OCI-M1 (cell line): Measurements from ENCODE around the gene TRIM9.

Source experiments
- DNase-seq: peaks from one replicate; lab custom pipeline; 2025; lab: John Stamatoyannopoulos, UW

Gene TRIM9

DNA sequence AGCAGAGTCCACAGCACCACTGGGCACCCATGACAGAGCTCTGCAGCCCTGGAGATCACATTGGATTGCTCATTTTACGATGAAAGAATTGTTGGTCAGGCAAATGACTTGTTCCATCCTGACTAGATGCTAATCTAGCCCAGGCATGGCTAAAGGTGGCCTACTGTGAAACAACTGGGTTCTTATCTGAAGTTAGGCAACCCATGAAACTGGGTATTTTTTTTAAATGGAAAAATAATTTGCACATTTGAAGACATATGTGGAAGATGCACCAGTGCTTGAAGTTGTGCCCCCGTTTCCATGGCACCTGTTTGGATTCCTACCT lies 158.9 kb downstream of the TRIM9 start:
- no peak for DNase-seq

DNA sequence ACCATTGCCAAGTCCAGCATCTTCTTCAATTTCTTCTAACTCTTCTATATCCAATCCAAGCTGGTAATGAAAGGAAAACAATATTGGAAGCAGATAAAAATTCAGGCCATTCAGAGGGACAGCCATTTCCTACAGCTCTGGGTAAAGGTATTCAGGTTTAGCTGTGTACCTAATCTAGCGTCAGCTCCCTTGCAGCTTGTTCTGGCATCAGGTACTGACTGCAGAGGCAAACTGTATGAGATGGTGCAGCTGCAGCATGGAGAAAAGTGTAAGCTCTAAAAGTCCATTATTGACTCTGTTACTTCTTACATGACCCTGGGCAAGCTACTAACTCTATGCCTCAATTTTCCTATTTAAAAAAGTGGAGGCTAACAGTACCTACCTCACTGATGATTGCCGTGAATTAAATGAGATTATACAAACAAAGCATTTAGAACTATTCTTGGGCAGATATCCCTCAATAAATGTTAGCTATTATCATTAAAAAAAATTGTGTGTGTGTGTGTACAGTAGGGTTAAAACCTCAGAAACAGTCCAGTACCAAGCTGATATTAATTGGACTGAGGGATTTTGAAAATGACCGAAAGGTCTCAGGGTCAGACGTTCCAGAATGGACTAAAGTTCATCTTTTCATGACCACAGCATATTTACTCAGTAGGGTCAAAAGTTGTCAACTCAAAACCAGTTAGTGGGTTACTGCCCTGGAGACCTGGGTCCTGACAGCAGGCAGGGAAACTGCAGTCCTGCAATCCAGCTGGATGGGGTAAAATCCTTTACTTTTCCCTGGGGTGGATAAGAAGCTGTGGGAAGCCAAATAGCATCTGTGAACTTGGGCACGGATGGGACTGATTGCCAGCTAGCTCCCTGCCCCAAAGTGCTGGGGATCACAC lies 159.5 kb downstream of the TRIM9 start:
- DNase-seq, result no peak

DNA sequence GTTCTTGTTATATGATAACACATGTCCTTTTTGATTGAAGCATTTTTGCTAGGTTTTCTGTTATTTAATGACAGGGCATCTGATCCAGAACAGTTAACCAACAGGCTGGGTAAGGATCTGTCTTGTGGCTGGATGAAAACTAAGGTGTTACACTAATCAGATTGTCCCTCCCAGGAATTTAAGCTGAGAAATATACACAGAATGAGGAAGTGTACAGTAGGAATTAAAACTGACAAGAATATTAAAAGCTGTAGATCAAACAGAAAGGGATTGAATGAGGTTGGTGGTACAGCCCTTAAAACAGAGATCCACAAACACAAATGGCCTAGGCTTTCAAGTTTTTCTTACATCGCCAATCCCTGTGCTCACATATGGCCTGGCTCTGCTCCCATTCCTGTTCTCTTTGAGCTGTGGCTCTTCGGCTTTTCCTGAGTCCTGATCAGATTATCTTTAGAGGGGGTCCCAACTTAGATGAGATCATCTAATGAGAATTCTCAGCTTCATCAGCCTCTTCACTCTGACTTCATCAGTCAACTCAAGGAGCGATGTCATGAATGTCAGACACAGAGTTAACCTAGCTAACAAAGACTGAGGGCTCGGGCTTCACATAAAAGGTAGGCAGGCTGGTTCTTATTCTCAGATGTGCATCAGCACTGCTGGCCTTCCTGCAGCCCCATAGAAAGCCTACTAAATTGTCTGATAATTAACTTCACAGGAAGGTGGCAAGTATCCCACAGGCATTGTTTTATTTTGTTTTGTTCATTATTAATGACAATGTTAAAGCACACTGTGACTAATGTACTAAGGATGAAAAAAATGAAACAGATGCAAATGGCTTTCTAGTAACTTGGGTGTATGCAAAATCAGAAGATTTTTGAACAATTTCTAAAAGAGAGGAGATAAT lies 162.1 kb downstream of the TRIM9 start:
- peak; percentile 71 for DNase-seq

DNA sequence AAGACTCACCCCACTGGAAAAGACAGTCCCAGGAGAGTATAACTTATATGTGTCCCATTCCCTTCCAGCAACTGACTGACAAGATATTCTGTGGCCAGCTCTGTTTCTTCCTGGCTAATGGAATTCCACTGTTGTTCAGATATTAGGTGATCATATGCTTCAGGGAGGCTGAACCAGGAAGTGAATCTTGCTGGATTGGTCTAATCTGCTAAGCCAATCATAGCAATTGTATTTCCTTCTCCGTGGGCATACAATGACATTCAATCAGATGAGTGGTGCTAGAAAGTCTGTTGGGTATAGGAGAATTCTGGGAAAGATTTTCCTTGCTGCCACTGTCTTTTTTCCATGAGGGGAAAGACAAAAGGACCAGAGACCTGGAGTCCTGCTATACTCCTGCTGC lies 162.7 kb downstream of the TRIM9 start:
- peak; percentile 56 for DNase-seq

DNA sequence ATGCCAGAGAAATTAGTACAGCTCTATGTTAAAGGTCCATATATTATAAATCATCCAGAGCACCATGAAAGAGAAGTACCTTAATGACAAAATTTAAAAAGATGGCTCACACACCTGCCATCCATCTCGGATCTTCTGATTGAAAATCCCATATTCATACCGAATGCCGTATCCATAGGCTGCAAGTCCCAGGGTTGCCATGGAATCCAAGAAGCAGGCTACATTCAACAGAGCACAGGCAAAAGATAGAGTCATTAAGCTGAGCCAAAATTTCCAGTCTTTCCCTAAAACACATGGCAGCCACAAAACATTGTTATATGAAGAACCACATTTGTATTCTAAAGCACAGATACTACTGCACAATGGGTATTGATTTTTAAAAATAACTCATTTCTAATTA lies 163.3 kb downstream of the TRIM9 start:
- DNase-seq, result no peak

DNA sequence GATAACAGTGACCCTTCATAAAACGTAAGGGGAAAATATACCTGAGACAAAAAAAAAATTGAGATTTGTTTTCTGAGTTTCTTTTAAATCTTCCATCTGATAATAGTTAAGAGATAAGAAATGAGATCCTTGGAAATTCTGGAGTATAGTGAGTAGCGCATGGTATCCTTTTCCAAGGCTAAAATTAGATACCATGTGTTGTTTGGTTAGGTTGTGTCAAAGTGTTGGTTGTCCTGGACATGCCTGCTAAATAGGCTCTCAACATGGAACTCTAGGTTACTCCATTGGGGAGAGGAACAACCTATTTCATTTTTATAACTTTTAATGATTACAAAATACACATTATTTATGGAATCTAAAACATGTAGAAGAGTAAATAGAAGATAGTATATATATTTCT lies 165.4 kb downstream of the TRIM9 start:
- DNase-seq, result no peak

DNA sequence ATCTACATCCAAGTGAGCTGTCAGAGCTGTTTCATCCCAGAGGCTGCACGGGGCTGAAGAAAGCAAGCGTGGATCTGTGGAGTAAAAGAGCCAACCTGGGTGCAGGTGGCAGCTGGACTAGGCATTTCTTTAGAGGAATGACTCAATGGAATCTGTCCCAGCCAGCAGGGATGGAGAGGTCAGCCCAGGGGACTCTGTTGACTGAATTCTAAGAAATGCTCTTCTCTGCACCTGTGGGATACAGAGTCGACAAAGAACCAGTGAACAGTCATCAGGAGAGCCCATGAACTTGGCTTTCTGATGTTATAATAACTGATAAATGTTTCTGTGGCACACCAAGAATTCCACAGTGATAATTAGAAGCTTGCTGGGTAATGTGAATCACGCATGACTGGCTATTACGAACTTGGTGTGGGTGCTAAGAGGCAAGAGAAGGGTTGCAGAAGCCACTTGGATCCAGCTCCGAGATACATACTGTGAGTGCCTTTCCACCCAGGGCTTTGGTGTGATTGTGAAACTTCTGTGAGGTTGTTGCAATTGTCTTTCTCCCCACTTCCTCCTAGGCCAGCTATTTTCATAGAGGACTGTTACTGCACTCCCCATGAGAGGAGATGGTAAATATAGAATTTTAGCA lies 166.8 kb downstream of the TRIM9 start:
- peak; percentile 78 for DNase-seq

DNA sequence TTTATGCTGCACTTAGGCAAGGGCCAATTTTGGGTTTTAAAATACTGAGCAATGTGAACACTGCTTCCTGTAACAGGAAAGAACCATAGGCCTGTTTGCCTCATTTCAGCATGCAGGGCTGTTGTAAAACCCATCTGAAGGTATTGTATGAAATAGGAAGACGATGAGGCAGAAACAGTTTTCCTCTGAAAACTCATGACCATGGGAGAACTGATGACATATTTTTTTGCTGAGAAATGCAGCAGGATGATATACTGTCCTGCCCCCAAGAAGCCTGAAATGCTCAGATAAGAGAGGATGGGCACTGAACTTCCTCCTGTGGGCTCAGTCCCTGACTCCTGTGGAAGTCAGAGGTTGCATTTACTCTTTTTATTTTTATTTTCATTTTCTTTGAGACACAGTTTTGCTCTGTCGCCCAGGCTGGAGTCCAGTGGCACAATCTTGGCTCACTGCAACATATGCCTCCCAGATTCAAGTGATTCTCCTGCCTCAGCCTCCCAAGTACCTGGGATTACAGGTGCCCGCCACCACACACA lies 168.0 kb downstream of the TRIM9 start:
- DNase-seq, result peak; percentile 94
